Glutamatergic neuron (in vitro differentiated cells): ENCODE results near the gene C3orf33. TPM values are rescaled to one million over a fixed set of nuclear protein-coding genes. Genes with fewer than 3 reads are reported as not detected.
"Not testable (repeated sequence)": the region's sequence is repeated elsewhere in the genome, so short reads cannot be mapped to it uniquely, and the experiment has no call there.

Source experiments
- DNase-seq: peaks from one replicate; pipeline ENCODE4 v3.0.0; 2022
- H3K27ac Mint-ChIP-seq: one replicate; pipeline ENCODE4 v1.8.0; 2020; ENCODE audit warnings: mild to moderate bottlenecking, mixed read lengths, inconsistent platforms; ENCODE audit not compliant: unreplicated experiment
- H3K27me3 Mint-ChIP-seq: one replicate; pipeline ENCODE4 v1.8.0; 2020; ENCODE audit warnings: mild to moderate bottlenecking, moderate library complexity, mixed read lengths, inconsistent platforms; ENCODE audit not compliant: unreplicated experiment
- H3K36me3 Mint-ChIP-seq: one replicate; pipeline ENCODE4 v1.8.0; 2020; ENCODE audit warnings: mild to moderate bottlenecking, mixed read lengths, inconsistent platforms; ENCODE audit not compliant: unreplicated experiment
- H3K4me1 Mint-ChIP-seq: one replicate; pipeline ENCODE4 v1.8.0; 2020; ENCODE audit warnings: mild to moderate bottlenecking, low read depth, mixed read lengths, inconsistent platforms; ENCODE audit not compliant: unreplicated experiment
- H3K4me3 Mint-ChIP-seq: one replicate; pipeline ENCODE4 v1.8.0; 2020; ENCODE audit warnings: mild to moderate bottlenecking, mixed read lengths, inconsistent platforms; ENCODE audit not compliant: unreplicated experiment
- H3K9me3 Mint-ChIP-seq: one replicate; pipeline ENCODE4 v1.8.0; 2020; ENCODE audit warnings: mild to moderate bottlenecking, moderate library complexity, mixed read lengths, inconsistent platforms; ENCODE audit not compliant: unreplicated experiment
- long read RNA-seq: library from polyadenylated mRNA; unstranded; transcript quantifications from one replicate; pipeline ENCODE4 v2.0.0, GENCODE V29; 2020; ENCODE audit not compliant: unreplicated experiment
- total RNA-seq: library from RNA; stranded (reverse); fragmentation: NEBNext Ultra II Directional; extraction: Animal tissue kit (Norgen Biotek cat#: 25700); gene quantifications from one replicate; pipeline ENCODE4 v1.2.1, GENCODE V29; 2021; ENCODE audit not compliant: unreplicated experiment
- TF ChIP-seq, protein P1 (sequence below): fragments of 200-600 bp; sonication (generic); IDR thresholded peaks from one replicate; pipeline ENCODE4 v1.5.0; 2021; ENCODE audit not compliant: partially characterized antibody, unreplicated experiment

C3orf33 gene, protein sequence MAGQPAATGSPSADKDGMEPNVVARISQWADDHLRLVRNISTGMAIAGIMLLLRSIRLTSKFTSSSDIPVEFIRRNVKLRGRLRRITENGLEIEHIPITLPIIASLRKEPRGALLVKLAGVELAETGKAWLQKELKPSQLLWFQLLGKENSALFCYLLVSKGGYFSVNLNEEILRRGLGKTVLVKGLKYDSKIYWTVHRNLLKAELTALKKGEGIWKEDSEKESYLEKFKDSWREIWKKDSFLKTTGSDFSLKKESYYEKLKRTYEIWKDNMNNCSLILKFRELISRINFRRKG
- total RNA-seq = 1.8 TPM
- long read RNA-seq, partial matches to known transcripts = 0 of 3 reads
- long read RNA-seq, other reads (novel, unspliced or antisense) = 1 of 3 reads

DNA sequence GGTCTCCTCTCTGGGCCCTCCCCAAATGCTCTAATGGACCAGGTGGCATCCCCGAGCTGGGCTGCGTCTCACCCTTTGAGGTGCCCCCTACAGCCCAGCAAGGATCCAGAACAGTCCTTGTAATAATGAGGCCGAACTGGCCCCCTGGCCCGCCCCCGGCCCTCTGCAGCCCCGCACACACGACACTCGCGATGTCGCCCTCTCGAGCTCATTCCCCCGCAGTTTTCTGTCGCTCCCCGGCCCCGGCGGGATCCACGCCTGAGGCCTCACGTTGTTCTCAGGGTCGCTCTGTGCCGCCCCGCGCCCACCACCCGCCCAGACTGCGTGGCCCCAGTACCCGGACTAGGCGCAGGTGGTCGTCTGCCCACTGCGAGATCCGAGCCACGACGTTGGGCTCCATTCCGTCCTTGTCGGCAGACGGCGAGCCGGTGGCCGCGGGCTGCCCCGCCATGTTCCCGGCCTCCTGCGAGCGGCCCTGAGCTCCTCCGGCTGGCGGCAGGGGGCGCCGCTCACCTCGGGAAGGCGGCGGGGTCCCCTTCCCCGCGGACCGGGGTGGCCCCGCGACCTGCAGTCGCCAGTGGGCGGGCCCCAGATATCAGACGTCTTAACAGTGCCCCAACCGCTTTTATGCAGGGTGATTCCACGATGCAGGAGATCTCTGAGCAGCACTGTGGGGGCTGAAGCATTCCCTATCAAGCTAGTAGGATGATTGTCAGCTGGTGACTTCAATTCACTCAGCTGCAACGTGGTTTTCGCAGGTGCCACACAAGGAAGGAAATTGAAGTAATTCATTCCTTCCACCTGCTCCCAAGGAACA, at the start of gene C3orf33:
Gene C3orf33 (minus strand): TSS at position 477 of the 817 bp plus-strand sequence. CDS start 26 bp downstream, at position 451.
- peak; percentile 83 for DNase-seq
- H3K4me3 Mint-ChIP-seq = peak within 1 kb of the TSS; percentile 87
- H3K36me3 Mint-ChIP-seq = no peaks in the 10 kb centered on the region
- H3K4me1 Mint-ChIP-seq = no peaks in the 10 kb centered on the region
- H3K27ac Mint-ChIP-seq = peak within 1 kb of the TSS; percentile 46
- peaks cover 5% of the 10 kb centered on the region for H3K9me3 Mint-ChIP-seq
- H3K27me3 Mint-ChIP-seq = peaks cover 3% of the 10 kb centered on the region
- TF ChIP-seq, protein P1, sequence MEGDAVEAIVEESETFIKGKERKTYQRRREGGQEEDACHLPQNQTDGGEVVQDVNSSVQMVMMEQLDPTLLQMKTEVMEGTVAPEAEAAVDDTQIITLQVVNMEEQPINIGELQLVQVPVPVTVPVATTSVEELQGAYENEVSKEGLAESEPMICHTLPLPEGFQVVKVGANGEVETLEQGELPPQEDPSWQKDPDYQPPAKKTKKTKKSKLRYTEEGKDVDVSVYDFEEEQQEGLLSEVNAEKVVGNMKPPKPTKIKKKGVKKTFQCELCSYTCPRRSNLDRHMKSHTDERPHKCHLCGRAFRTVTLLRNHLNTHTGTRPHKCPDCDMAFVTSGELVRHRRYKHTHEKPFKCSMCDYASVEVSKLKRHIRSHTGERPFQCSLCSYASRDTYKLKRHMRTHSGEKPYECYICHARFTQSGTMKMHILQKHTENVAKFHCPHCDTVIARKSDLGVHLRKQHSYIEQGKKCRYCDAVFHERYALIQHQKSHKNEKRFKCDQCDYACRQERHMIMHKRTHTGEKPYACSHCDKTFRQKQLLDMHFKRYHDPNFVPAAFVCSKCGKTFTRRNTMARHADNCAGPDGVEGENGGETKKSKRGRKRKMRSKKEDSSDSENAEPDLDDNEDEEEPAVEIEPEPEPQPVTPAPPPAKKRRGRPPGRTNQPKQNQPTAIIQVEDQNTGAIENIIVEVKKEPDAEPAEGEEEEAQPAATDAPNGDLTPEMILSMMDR = peak; percentile 87

DNA sequence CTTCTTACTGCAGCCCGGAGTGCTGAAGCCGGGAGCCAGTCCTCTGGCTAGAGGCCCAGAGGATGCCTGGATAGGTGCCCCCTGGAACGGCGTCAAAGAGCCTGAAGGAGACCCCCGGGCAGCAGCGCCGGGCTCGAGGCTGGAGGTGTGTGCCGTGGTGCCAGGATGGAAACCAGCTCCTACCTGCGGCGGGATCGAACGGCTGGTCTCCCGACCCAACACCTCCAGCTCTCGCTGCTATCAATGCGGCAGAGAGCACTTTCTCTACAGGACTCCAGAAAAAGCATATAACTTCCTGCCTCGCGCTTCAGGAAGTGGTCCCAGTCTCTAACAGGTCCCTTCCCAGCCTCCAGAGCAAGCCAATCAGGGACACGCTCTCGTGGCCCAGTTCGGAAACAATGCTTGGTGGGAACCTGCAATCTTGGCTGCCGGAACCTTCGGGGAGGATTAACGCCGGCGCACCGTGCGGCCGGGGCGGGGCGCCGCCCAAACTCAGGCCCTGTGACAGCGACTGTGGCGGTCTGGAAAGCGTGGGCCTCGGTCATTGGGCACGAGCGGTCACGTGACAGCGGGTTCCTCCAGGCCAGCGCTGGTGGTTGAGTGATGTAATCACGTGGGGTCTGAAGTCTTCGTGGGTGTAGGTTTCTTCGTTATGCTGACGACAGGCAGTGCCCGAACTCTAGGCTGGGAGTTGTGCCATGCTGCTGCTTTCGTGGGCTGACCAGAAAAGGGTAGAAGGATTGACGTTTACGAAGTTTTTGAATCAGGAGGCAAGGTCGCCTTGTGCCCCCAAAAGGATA, 48.3 kb upstream of the C3orf33 start, which contains the start of gene SLC33A1:
Gene SLC33A1 (minus strand): TSS at position 287 of the 800 bp plus-strand sequence. CDS start 430 bp downstream, outside the sequence.
- TF ChIP-seq, protein P1 = peak; percentile 13

DNA sequence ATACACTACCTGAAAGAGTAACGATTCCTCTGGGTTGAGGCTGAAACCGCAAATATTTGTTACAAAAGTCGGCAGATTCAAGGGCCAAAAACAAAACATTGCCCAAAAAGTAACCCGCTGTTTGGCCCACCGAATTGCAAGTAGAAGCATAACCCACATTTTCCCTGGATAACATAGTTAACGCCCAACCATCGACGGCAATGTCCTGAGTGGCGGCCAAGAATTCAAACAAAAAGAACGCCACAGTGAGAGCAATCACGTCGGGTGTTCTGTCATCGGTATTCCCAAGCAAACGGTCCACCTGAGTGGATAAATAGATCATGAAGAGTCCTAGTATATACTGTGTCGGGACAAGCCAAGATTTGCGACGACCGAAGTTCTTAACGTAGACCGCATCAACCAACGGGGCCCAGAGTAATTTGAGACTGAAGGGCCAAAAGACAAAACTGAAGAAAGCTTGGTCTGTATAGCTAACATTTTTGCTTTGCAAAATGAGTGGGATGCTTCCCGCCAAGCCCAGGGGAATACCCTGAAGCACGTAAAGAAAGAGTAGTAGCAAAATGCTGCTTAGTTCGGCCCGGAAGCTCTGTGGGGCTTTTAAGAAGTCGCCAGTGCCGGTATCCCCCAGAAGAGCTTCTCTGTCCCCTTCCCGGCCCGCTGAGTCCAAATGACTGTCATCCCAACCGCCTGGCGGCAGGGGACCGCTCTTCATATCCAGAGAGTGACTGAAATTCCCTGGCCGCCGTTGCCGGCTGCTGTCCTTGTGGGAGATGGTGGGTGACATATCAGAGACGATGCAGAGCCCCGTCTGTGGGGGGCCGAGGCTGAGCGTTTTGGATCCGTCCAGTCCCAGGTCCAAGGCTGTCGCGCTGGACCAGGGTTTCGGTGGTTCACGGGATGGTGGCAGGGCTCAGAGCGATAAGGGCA, 47.4 kb upstream of the C3orf33 start:
- Mint-ChIP-seq H3K36me3 (no peaks in the 10 kb centered on the region), H3K27ac (peak overlapping the region; percentile 96), H3K4me1 (peaks cover 10% of the 10 kb centered on the region), H3K4me3 (peak overlapping the region; percentile 96), H3K27me3 (peaks cover 5% of the 10 kb centered on the region), H3K9me3 (peaks cover 8% of the 10 kb centered on the region)
- peak; percentile 59 for DNase-seq
- TF ChIP-seq, protein P1 = peak; percentile 16

More for the DNA sequence above, 48.3 kb upstream of the C3orf33 start, which contains the start of gene SLC33A1:
- Mint-ChIP-seq H3K4me1 (peaks cover 10% of the 10 kb centered on the region), H3K9me3 (peaks cover 8% of the 10 kb centered on the region), H3K4me3 (peak within 1 kb of the TSS; percentile 96), H3K27ac (peak within 1 kb of the TSS; percentile 96), H3K27me3 (peaks cover 5% of the 10 kb centered on the region), H3K36me3 (no peaks in the 10 kb centered on the region)
- DNase-seq = peak; percentile 98

DNA sequence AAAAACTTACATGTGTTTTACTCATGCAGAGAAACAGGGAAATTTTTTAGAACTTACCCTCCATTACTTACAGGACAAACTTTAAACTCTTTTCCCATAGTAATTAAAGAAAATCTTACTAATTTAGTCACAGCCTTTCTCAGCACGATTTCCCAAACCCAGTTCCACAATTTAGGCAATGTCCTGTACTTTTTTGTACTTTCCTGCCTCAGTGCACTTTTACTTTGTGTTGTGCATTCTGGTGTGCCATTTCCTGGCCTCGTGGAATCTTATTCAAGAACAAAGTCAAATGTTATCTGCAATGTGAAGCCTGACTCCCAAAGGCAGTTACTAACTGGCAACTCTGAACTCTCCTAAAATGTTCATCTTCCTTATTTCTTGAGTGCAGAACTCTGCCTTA, 46.3 kb upstream of the C3orf33 start:
- Mint-ChIP-seq H3K27ac (peak overlapping the region; percentile 84), H3K4me1 (peaks cover 10% of the 10 kb centered on the region)

DNA sequence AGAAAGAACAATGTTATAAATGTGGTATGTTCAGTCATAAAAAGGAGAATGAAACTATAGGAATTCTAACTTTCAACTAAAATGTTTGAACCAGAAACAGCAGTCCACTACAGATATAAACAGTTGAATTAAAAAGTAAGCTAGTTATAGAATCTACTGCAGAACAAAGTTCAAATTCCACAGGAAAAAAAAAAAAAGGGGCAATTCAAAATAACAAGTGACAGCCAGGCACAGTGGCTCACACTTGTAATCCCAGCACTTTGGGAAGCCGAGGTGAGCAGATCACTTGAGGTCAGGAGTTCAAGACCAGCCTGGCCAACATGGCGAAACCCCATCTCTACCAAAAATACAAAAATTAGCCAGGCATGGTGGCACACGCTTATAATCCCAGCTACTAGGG, 43.3 kb upstream of the C3orf33 start:
- not testable (repeated sequence) for H3K27me3 Mint-ChIP-seq, DNase-seq, H3K27ac Mint-ChIP-seq, H3K9me3 Mint-ChIP-seq, H3K4me3 Mint-ChIP-seq, H3K36me3 Mint-ChIP-seq
- peaks cover 10% of the 10 kb centered on the region for H3K4me1 Mint-ChIP-seq

More for the DNA sequence above, 46.3 kb upstream of the C3orf33 start:
- Mint-ChIP-seq H3K4me3 (peak overlapping the region; percentile 96), H3K27me3 (peaks cover 5% of the 10 kb centered on the region), H3K36me3 (no peaks in the 10 kb centered on the region), H3K9me3 (peaks cover 8% of the 10 kb centered on the region)
- TF ChIP-seq, protein P1 = no peak
- DNase-seq = no peak
